HG03354 (cell line): ENCODE data around the gene CLGN.
A peak's percentile ranks its signal among the peaks of the same experiment; 100 is the strongest.

ENCODE experiments used
- ATAC-seq: cut with Tn5 transposase; IDR thresholded peaks from one replicate; pipeline ENCODE4 v1.9.1; 2021; ENCODE audit warnings: mild to moderate bottlenecking; ENCODE audit not compliant: unreplicated experiment, poor library complexity, severe bottlenecking

The CLGN gene

GRCh38 chr4:140343303-140343702, 84.1 kb downstream of the CLGN start:
- peak; percentile 90 for ATAC-seq

DNA sequence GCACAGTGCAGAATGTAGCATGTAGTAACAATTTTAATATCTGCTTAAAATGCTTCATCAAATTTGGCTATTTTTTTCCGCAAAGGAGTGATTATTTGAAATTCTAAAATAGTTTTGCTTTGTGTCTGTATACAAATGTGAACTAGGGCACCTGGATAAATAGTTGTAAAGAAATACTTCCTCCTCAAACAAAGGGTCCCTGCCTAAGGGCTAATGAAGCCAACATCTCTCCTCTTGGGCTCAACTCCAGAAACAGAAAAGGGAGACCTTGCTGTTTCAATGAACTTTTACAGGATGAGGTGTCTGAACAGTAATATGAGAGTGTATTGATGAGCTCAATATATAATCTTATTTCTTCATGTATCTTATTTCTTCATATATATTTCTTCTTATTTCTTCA, 84.8 kb downstream of the CLGN start:
- no peak for ATAC-seq
